HepG2 (cell line): ENCODE data around the gene PARP2. TPM values are rescaled to one million over a fixed set of nuclear protein-coding genes. Genes with fewer than 3 reads are reported as not detected.

ENCODE experiments used
- ATF7-NPFF ChIP-seq: sonication (generic); formaldehyde crosslinking; IDR thresholded peaks from 2 replicates; pipeline ENCODE4 v1.8.1; 2023; ENCODE audit warnings: mild to moderate bottlenecking, low read depth, missing genetic modification reagents, moderate library complexity
- CAMTA2 ChIP-seq: sonication (generic); formaldehyde crosslinking; IDR thresholded peaks from 2 replicates; pipeline ENCODE4 v1.4.0; 2020; ENCODE audit warnings: mild to moderate bottlenecking, missing genetic modification reagents, borderline replicate concordance
- HOMEZ ChIP-seq: IDR thresholded peaks from 2 replicates; pipeline ENCODE4 v1.6.1; 2016; ENCODE audit warnings: low read depth
- IKZF4 ChIP-seq: sonication (generic); formaldehyde crosslinking; IDR thresholded peaks from 2 replicates; pipeline ENCODE4 v1.5.1; 2020; ENCODE audit warnings: borderline replicate concordance, mild to moderate bottlenecking, low read depth, missing genetic modification reagents; ENCODE audit errors: not compliant biosample characterization
- IRF1 ChIP-seq: sonication (generic); formaldehyde crosslinking; IDR thresholded peaks from 2 replicates; pipeline ENCODE4 v1.4.0; 2020; ENCODE audit warnings: low read depth, mild to moderate bottlenecking, missing genetic modification reagents
- JARID2 ChIP-seq: sonication (generic); formaldehyde crosslinking; IDR thresholded peaks from 2 replicates; pipeline ENCODE4 v1.8.1; 2023; ENCODE audit warnings: missing genetic modification reagents, inconsistent platforms; ENCODE audit not compliant: insufficient replicate concordance
- MLLT10 ChIP-seq: sonication (generic); formaldehyde crosslinking; IDR thresholded peaks from 2 replicates; pipeline ENCODE4 v1.4.0; 2020; ENCODE audit warnings: missing genetic modification reagents
- NFATC3 ChIP-seq: sonication (generic); formaldehyde crosslinking; IDR thresholded peaks from 2 replicates; pipeline ENCODE4 v1.5.1; 2020; ENCODE audit warnings: mild to moderate bottlenecking, missing genetic modification reagents
- NFE2 ChIP-seq: sonication (generic); formaldehyde crosslinking; IDR thresholded peaks from 2 replicates; pipeline ENCODE4 v1.4.0; 2020; ENCODE audit warnings: missing genetic modification reagents
- NFIC ChIP-seq: IDR thresholded peaks from 2 replicates; pipeline ENCODE4 v1.6.1; 2012; ENCODE audit warnings: mild to moderate bottlenecking, low read length, inconsistent platforms
- PRPF4 ChIP-seq: fragments of 200-400 bp; formaldehyde crosslinking; IDR thresholded peaks from 2 replicates; pipeline ENCODE4 v1.6.1; 2016; ENCODE audit warnings: low read length, low read depth; ENCODE audit not compliant: poor library complexity, severe bottlenecking
- SKIL ChIP-seq: sonication (generic); formaldehyde crosslinking; IDR thresholded peaks from 2 replicates; pipeline ENCODE4 v1.8.0; 2022; ENCODE audit warnings: missing genetic modification reagents, mild to moderate bottlenecking, moderate library complexity, borderline replicate concordance
- TEF ChIP-seq: sonication (generic); formaldehyde crosslinking; IDR thresholded peaks from 2 replicates; pipeline ENCODE4 v1.5.0; 2020; ENCODE audit warnings: missing genetic modification reagents
- THAP7 ChIP-seq: sonication (generic); formaldehyde crosslinking; IDR thresholded peaks from 2 replicates; pipeline ENCODE4 v1.8.1; 2023; ENCODE audit warnings: mild to moderate bottlenecking, missing genetic modification reagents
- TMF1 ChIP-seq: sonication (generic); formaldehyde crosslinking; IDR thresholded peaks from 2 replicates; pipeline ENCODE4 v1.8.1; 2022; ENCODE audit warnings: low read depth, missing genetic modification reagents
- ZFP37 ChIP-seq: sonication (generic); formaldehyde crosslinking; IDR thresholded peaks from 2 replicates; pipeline ENCODE4 v1.4.0; 2020; ENCODE audit warnings: missing genetic modification reagents, borderline replicate concordance
- ZMYM4 ChIP-seq: sonication (generic); formaldehyde crosslinking; IDR thresholded peaks from 2 replicates; pipeline ENCODE4 v1.8.1; 2023; ENCODE audit warnings: mild to moderate bottlenecking, missing genetic modification reagents
- ZNF235 ChIP-seq: sonication (generic); formaldehyde crosslinking; IDR thresholded peaks from 2 replicates; pipeline ENCODE4 v1.8.1; 2023; ENCODE audit warnings: mild to moderate bottlenecking, missing genetic modification reagents, borderline replicate concordance
- ZNF501 ChIP-seq: sonication (generic); formaldehyde crosslinking; IDR thresholded peaks from 2 replicates; pipeline ENCODE4 v1.5.1; 2020; ENCODE audit warnings: mild to moderate bottlenecking, moderate library complexity, missing genetic modification reagents
- ZNF619 ChIP-seq: sonication (generic); formaldehyde crosslinking; IDR thresholded peaks from 2 replicates; pipeline ENCODE4 v1.4.0; 2020; ENCODE audit warnings: mild to moderate bottlenecking, missing genetic modification reagents
- ZNF674 ChIP-seq: sonication (generic); formaldehyde crosslinking; IDR thresholded peaks from 2 replicates; pipeline ENCODE4 v1.5.0; 2020; ENCODE audit warnings: low read depth, mild to moderate bottlenecking, missing genetic modification reagents
- ZNF772 ChIP-seq: sonication (generic); formaldehyde crosslinking; IDR thresholded peaks from 2 replicates; pipeline ENCODE4 v1.5.0; 2020; ENCODE audit warnings: mild to moderate bottlenecking, missing genetic modification reagents
- ZNF839 ChIP-seq: sonication (generic); formaldehyde crosslinking; IDR thresholded peaks from 2 replicates; pipeline ENCODE4 v1.4.0; 2020; ENCODE audit warnings: missing genetic modification reagents, mild to moderate bottlenecking, borderline replicate concordance
- polyA plus RNA-seq, 8 experiments: library from polyadenylated mRNA; depleted of rRNA in 3 of 8; stranded (reverse) in 7 of 8; unstranded in 1 of 8; fragments of >200 nt; fragmentation: Illumina TruSeq in 4 of 8; extraction: Trizol in 4 of 8; gene quantifications; 2 replicates each; pipeline versions ENCODE4 v1.2.1 to v1.2.3, GENCODE V29; 2011 to 2016; ENCODE audit warnings: low read depth in 4 of 8, missing spikeins in 1 of 8, mixed read lengths in 1 of 8; ENCODE audit not compliant: insufficient read depth in 1 of 8
- total RNA-seq, 5 experiments: library from RNA; depleted of rRNA; stranded (reverse); fragments of >200 nt; fragmentation: Illumina TruSeq; extraction: Trizol; gene quantifications; 2 replicates each; pipeline ENCODE4 v1.2.3, GENCODE V29; 2016; ENCODE audit warnings: low read depth in 1 of 5

The PARP2 gene
- total and polyA plus RNA-seq, 2 of the 13 experiments (the other 11 are each of a cell fraction or from before 2014, with no cell fraction given): 37.3 to 38.4 TPM

GRCh38 chr14:20305265-20306078, 38.0 kb upstream of the PARP2 start, which contains the start of gene TTC5 (continued):
- TF ChIP-seq THAP7 (CRISPR knock-in tag) (no peak), ATF7-NPFF (CRISPR knock-in tag) (no peak), CAMTA2 (CRISPR knock-in tag) (no peak), NFIC (no peak), NFE2 (no peak), ZNF619 (CRISPR knock-in tag) (no peak), ZMYM4 (CRISPR knock-in tag) (peak; percentile 99), ZFP37 (CRISPR knock-in tag) (no peak; the same call in 1 of the 2 replicates), ZNF501 (CRISPR knock-in tag) (peak; percentile 77), PRPF4 (no peak), MLLT10 (CRISPR knock-in tag) (no peak), SKIL (CRISPR knock-in tag) (no peak), TEF (CRISPR knock-in tag) (no peak), IKZF4 (CRISPR knock-in tag) (no peak), IRF1 (CRISPR knock-in tag) (no peak), JARID2 (no peak), HOMEZ (CRISPR knock-in tag) (peak; percentile 97), ZNF235 (no peak), ZNF772 (CRISPR knock-in tag) (no peak), ZNF839 (CRISPR knock-in tag) (no peak), ZNF674 (CRISPR knock-in tag) (no peak), NFATC3 (CRISPR knock-in tag) (no peak), TMF1 (CRISPR knock-in tag) (no peak)
